NCI-H774 (cell line): Measurements from ENCODE around the gene AKAP9.
"Not testable (repeated sequence)": the region's sequence is repeated elsewhere in the genome, so short reads cannot be mapped to it uniquely, and the experiment has no call there.

ENCODE experiments used
- DNase-seq: peaks from one replicate; lab custom pipeline; 2025; lab: John Stamatoyannopoulos, UW

Gene AKAP9

GRCh38 chr7:92064438-92065029, 123.9 kb downstream of the AKAP9 start:
- no peak for DNase-seq

GRCh38 chr7:92071032-92071431, 130.4 kb downstream of the AKAP9 start:
- DNase-seq: no peak

DNA sequence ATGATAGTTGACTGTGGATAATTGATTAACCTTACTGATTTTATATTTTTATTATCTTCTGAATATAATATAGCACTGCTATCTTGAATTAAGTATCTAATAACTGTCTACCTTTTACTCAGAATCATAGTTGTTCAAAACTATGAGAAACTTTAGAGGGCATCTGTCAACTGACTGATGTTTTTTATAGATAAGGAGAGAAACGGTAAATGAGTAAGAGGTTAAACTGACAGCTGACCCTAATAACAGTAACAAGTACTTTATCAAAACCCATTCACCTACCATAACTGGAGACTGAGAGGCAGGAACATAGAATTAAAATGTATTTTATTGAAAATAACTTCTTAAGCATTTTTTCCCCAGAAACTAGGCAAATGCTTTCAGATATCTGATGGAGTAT, 131.5 kb downstream of the AKAP9 start:
- DNase-seq: no peak

DNA sequence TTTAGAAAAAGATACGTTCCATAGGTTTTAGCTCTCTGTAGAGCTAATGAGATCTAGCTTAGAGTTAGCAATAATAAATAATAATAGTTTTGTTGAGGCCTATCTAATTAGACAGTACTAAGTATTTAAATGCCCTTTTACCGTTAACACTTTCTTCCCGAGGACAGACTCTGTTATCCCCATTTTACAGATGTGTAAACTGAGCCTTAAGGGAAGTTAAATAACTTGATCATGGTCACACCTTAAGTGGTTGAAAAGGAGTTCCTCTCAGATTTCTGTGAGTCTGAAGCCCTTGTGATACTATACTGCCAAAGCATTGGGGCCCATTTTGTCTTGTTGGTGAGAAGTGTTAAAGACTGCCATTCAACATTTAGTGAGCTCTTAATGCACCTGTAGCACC, 132.0 kb downstream of the AKAP9 start:
- DNase-seq: no peak

- no peak for DNase-seq
Observed at GRCh38 chr7:92075455-92076158, 134.9 kb downstream of the AKAP9 start.

DNA sequence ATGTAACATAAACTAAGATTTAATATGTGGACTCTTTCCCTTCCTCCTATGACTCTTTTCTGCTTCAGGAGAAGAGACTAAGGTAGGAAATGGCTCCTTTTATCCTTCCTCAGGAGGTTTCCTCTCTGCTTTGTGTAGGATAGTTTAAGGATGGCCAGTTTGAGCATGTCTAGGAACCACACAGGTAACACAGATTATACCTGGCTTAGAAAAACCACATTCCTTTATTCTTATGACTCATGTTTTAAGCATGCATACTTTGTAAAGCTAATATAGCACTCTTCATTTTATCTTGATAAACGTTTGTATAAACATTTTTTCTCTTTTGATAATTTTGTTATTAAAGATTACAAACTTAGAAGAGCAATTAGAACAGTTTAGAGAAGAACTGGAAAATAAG, 135.8 kb downstream of the AKAP9 start:
- no peak for DNase-seq

DNA sequence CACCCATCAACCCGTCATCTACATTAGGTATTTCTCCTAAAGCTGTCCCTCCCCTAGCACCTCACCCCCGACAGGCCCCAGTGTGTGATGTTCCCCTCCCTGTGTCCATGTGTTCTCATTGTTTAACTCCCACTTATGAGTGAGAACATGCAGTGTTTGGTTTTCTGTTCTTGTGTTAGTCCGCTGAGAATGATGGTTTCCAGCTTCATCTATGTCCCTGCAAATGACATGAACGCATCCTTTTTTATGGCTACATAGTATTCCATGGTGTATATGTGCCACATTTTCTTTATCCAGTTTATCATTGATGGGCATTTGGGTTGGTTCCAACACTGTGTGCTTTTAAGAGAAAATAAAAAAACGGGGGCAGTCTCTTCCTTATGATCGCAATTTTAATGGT, 143.3 kb downstream of the AKAP9 start:
- not testable (repeated sequence) for DNase-seq

DNA sequence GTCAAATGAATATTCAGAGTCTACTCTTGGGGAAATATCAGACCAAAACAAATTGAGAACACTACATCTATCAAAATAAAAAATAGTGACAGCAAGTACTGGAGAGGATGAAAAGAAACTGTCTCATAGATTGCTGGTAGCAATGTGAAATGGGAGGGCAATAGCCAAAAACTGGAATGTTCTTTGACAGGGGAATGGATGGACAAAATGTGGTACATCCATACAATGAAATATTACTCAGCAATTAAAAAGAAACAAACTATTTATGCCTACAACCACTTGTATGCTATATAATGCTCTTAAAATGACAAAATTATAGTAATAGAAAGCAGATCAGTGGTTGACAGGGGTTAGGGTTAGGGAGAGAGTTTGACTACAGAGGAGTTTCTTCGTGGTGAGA, 147.6 kb downstream of the AKAP9 start:
- DNase-seq: no peak

GRCh38 chr7:92092210-92092609, 151.5 kb downstream of the AKAP9 start:
- DNase-seq: no peak

- no peak for DNase-seq
Observed at GRCh38 chr7:92095380-92095779, 154.7 kb downstream of the AKAP9 start.

GRCh38 chr7:92100534-92100933, 159.9 kb downstream of the AKAP9 start:
- no peak for DNase-seq

GRCh38 chr7:92102862-92103261, 162.2 kb downstream of the AKAP9 start:
- not testable (repeated sequence) for DNase-seq

DNA sequence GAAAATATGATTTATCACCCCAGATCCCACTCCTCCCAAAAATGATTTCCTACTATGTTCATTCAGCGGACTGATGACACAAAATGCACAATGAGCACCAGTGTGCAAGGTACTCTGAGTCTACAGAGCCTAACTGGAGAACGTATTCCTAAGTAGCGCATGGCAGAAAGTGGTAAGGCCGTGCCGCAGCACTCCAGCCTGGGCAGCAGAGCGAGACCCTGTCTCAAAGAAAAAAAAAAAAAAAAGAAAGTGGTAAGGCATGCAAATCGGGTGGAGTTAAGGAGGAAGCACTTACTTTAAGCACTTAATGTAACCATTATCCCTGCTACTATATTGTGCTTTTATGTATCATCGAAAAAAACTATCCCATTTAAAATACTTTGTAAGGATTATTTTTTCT, 168.2 kb downstream of the AKAP9 start:
- DNase-seq: no peak

- DNase-seq: no peak
Observed at GRCh38 chr7:92110857-92111256, 170.2 kb downstream of the AKAP9 start.

DNA sequence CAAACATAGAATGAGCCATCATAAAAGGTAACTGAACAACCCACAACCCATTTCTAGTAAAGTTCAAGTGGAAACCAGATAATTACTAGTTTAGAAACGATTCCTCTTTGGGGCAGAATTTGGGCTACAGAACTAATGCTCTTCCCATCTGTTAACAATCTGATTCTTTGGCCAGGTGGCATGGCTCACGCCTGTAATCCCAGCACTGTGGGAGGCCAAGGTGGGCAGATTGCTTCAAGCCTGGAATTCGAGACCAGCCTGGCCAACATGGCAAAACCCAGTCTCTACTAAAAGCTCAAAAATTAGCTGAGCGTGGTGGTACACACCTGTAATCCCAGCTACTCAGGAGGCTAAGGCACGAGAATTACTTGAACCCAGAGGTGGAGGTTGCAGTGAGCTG, 175.2 kb downstream of the AKAP9 start:
- DNase-seq: no peak

DNA sequence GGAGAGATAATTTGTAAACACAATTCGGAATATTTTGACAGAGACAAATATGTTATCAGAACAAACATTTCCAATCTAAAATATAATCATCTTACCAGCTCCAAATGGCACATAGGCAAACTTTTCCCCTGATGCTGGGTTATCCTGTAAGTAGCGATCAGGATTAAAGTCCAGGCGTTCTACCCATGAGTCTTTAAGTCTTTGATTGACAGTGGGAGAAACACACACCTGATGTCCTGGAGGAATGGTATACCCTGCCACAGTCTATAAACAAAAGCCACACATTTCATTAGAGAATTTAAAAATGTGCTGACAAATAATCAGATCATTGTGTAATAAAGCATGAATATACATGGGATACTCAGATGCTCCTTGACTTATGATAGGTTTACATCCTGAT, 176.3 kb downstream of the AKAP9 start:
- DNase-seq: no peak

DNA sequence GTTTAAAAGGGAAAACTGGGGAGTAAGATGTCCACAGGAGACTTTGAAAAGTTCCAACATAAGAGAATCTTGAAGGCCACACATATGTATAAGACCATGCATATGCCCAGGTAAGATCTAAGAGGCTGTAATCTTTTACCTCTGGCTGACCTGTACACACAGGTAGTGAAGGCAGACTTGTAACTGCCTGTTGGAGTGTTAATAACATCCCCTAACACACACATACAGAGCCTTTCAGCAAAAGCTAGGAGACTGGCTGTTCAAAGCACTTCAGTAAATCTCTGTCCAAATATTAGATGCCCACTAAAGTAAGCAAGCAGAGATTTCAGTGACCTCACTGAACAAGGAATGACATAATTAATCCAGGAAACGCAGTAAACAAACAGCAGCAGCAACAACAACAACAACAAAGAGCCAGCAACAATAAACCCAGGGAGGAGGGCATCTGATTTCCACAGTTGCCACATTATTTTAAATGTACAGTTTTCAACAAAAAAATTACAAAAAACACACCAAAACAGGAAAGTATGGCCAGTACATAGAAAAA, 178.6 kb downstream of the AKAP9 start:
- DNase-seq: peak; percentile 51

DNA sequence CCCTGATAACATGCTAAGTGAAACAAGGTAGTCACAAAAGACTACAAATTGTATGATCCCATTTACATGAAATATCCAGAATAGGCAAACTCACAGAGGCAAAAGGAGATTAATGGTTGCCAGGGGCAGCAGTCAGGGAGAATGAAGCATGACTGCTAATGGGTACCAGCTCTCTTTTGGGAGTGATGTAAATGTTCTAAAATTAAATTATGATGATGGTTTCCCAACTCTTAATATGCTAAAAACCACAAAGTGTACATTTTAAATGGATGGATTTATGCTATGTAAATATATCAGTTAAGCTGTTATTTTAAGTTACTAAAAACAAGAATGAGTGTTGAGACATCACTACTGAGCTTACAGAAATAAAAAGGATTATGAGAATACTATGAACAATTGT, 181.0 kb downstream of the AKAP9 start:
- no peak for DNase-seq

DNA sequence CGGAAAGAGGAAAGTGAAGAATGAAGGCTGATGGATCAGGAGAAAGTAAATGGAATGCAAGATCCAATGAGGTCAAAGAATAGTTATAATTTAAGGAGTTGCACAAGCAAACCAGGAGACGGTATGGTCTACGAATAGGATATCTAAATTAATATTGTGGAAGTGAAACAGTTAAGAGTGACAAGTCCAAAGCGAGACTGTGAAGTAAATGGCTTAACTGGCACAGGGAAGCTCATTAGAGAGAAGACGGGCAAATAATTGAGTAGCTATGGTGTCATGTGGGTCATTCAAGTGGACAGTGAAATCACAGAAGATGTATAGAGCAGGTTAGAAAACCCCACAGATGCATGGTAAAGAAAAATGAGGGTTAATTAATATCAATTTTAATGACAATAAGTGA, 190.4 kb downstream of the AKAP9 start:
- DNase-seq: no peak

- no peak for DNase-seq
Observed at GRCh38 chr7:92131764-92132330, 191.2 kb downstream of the AKAP9 start.

DNA sequence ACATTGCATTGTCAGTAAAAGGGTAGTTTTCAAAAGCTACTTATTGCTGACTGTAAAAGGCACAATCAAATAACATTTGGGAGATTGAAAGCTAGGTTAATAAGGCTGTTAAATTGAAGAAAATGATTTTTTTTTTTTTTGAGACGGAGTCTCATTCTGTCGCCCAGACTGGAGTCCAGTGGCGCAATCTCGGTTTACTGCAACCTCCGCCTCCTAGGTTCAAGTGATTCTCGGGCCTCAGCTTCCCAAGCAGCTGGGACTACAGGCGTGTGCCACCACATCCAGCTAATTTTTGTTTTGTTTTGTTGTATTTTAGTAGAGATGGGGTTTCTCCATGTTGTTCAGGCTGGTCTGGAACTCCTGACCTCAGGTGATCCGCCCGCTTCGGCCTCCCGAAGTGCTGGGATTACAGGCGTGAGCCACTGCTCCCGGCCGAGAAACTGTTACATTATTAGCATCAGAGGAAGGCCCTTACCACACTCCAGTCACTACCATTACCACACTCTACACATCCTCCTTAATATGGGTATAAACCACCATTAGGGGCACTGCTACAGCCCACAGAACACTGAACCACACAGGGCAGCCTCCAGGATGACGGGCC, 192.6 kb downstream of the AKAP9 start:
- no peak for DNase-seq

- DNase-seq: peak; percentile 42
Observed at GRCh38 chr7:92133737-92134270, 193.1 kb downstream of the AKAP9 start.
